HEK293T (cell line): ENCODE results near the gene TMEM9B.

Experiments
- ELF4 ChIP-seq: fragments of 450-650 bp; IDR thresholded peaks from 2 replicates; pipeline ENCODE4 v1.6.1; 2017; ENCODE audit warnings: antibody characterized with exemption
- FOXA1 ChIP-seq: fragments of 450-650 bp; IDR thresholded peaks from 2 replicates; pipeline ENCODE4 v1.6.1; 2016; ENCODE audit warnings: mild to moderate bottlenecking
- FOXM1 ChIP-seq: fragments of 450-650 bp; IDR thresholded peaks from 2 replicates; pipeline ENCODE4 v1.6.1; 2017; ENCODE audit warnings: mild to moderate bottlenecking, borderline replicate concordance
- HDGF ChIP-seq: fragments of 450-650 bp; IDR thresholded peaks from 2 replicates; pipeline ENCODE4 v1.6.1; 2017; ENCODE audit warnings: antibody characterized with exemption, borderline replicate concordance
- L3MBTL2 ChIP-seq: fragments of 450-650 bp; conservative IDR thresholded peaks from 2 replicates; pipeline ENCODE4 v1.6.1; 2016; ENCODE audit warnings: mild to moderate bottlenecking
- SP1 ChIP-seq: fragments of 450-650 bp; IDR thresholded peaks from 2 replicates; pipeline ENCODE4 v1.6.1; 2017
- SUZ12 ChIP-seq: fragments of 450-650 bp; IDR thresholded peaks from 2 replicates; pipeline ENCODE4 v1.6.1; 2016; ENCODE audit warnings: mild to moderate bottlenecking
- TARDBP ChIP-seq: fragments of 450-650 bp; IDR thresholded peaks from 2 replicates; pipeline ENCODE4 v1.6.1; 2016
- TF ChIP-seq, protein P1 (sequence below): fragments of 450-650 bp; IDR thresholded peaks from 2 replicates; pipeline ENCODE4 v1.6.1; 2016

DNA sequence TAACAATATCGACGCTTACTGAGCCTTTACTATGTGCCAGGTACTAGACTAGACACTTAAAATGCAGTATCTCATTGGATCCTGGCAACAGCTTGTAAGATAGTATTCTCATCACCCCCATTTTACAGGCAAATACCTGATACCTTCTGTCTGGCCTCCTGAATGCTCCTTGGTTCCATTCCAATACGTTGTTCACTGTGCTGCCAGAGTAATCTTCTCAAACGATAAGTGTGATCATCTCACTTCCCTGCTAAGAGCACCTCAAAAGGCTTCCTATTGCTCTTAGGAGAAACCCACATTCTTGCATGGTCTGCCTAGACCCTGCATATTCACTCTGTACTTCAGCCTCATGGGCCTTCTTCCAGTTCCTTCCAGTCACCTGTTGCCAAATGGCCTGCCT lies 40.8 kb upstream of the TMEM9B start:
- no peak for TF ChIP-seq HDGF
- TF ChIP-seq L3MBTL2: no peak
- TF ChIP-seq FOXM1: no peak
- TF ChIP-seq TARDBP: no peak
- no peak for TF ChIP-seq SUZ12
- TF ChIP-seq SP1: no peak
- TF ChIP-seq ELF4: no peak
- TF ChIP-seq, protein P1, sequence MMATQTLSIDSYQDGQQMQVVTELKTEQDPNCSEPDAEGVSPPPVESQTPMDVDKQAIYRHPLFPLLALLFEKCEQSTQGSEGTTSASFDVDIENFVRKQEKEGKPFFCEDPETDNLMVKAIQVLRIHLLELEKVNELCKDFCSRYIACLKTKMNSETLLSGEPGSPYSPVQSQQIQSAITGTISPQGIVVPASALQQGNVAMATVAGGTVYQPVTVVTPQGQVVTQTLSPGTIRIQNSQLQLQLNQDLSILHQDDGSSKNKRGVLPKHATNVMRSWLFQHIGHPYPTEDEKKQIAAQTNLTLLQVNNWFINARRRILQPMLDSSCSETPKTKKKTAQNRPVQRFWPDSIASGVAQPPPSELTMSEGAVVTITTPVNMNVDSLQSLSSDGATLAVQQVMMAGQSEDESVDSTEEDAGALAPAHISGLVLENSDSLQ: no peak
- no peak for TF ChIP-seq FOXA1
